Measurements from ENCODE around the gene TRAK1.

Gene TRAK1

DNA sequence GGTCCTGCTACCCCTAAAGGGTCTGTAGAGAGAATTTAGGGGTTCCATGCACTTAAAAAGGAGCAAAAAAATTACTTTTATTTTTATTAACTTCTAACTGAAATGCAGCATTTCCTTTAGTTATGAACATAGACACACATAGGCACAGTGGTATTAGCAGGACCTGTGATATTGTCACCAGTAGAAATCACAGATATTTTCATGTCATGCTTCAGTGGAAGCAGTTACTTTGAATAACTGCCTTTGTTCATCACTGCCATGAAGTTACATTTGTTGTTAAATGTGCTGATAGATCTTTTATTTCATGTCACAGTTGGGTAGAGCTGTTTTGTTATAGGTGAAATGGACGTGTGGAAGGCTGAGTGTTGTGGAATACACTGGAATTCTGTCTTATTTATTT, 37.4 kb downstream of the TRAK1 start:
- no peak for DNase-seq

DNA sequence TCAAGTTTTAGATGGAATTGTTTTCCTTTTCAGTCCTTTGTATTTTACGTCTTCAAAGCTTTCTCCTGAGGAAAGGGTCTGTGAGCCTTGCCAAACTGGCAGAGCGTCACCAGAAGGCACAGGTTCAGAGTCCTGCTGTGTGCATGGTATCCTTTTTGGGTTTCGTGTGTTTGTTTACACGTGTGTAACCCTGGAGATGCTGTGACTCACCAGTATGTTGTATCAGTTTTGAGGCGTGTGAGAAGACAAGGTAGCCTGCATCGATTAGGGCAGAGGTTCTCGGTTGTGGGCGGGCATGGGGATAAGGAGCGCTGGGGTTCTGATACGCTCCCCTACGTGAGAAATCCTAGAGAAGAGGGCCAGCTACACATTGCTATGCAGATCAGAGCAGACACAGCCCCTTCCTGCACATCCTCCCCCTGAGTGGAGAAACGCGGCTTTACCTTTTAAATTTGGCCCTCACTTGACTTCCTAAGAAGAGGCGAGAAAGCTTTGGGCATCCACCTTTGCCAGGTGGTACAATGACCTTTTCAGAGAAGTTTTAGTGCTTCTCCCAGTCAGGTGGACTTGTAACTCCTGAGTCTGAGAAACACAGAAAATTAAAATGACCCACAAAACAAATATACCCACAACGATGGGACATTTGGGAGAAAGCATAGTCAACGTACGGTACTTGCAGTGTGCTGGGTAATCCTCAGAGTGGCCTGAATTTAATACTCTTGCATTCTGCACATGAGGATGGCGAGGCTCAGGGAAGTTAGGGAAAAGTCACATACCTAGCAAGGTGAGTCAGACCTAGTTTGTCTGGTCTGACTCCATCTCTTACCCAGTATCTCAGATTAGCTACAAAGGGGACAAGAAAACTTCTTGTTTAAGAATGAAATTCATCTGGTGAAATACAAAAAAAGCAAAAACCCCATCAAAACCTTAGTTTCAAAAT, 38.1 kb downstream of the TRAK1 start:
- DNase-seq = no peak

DNA sequence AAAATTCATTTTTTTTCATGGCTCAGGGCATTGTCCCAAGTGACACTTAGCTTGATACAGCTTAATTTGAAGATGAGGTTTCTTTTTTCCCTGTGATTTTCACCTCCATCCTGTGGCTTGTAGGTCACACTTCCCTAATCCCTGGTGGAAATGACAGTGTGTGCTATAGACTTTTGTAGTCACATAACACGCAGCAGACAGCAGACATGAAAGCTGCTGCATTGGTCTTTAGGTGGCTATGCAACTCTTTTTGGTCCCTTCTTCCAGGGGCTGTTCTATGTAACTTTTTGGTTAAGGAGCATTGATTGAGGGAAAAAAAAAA, 38.8 kb downstream of the TRAK1 start:
- DNase-seq = no peak

DNA sequence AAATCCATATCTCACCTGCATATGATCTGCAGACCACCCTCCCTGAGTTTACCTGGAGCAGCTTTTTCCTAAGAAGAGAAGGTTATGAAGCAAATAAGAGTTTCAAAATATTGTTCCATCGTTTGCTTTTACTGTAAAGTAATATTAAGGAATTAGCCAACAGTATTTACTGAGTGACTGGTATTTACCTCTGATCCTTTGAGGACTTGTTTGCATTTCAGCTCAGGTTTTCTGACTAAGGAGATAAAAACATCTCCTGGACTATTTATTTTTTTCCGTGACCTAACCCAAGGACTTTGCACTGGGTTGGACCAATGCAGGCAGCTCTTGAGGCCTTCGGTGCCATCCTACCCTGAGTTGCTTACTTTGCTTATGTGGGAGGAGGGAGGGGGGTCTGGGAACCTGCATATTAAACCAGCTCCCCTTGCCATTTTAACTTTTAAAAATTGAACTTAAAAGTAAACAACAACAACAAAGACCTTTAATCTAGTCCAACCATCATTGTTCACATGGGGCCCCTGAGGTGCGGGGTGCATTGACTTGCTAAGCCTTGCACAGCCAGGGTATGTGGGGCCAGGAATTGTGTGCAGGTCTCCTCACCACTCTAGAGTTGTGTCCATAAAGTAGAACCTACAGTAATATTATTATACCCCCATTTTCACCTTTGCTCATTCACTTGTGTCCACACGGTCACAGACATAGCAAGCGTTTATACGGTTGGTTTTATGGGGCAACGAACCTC, 39.3 kb downstream of the TRAK1 start:
- no peak for DNase-seq

DNA sequence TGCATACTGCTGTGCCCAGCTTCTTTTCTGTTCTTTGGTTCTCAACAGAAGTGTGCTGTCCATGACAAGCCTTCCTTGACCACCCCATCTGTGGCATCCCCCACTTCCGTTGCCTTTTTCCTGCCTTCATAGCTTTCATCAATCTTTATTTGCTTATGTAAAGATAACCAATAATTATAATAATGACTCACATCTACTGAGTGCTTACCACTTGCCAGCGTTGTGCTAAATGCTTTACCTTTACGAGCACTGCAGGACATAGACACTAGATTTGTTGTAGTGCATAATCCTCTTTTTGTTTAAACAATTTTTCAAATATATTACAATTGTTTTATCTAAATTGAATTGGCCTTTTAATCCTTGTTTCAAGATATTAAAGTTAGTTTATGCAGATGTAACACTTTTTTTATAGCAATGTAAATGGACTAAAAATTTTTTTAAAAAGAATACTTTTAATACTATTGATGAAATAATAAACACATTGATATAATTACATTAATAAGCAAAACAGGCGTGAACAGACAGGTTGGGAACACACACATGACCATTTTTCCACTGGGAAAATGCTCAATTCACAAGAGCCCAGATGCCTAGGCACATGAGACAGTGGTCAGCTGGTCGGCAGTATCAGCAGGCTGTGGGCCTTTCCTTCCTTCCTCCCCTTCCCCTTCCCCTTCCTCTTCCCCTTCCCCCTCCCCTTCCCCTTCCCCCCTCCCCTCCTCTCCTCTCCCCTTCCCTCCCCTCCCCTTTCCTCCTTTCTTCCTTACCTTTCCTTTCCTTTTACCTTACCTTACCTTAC, 42.5 kb downstream of the TRAK1 start:
- DNase-seq = no peak

DNA sequence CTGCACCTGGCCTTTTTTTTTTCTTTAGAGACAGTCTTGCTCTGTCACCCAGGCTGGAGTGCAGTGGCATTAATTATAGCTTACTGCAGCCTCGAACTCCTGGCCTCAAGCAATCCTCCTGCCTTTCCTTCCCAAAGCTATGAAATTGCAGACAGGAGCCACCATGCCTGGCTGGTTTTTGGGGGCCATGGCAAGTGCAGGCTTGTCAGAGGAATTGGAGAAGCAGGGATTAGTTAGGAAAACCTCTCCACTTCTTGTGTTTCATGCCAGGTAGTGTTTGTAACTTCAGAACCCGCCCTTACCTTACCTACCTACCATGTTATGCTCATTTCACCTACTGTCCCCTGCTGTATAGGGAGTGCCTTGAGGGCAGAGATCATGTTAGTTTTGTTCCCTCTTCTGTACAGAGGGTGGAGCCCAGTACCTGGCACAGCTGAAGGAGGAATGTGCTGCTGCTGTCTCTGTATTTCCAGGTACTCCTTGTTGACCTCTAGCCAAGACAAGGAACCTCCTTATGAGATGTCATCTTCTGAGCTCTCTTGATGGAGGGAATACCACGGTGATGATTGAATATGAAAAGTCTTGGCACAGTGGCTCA, 43.8 kb downstream of the TRAK1 start:
- no peak for DNase-seq

DNA sequence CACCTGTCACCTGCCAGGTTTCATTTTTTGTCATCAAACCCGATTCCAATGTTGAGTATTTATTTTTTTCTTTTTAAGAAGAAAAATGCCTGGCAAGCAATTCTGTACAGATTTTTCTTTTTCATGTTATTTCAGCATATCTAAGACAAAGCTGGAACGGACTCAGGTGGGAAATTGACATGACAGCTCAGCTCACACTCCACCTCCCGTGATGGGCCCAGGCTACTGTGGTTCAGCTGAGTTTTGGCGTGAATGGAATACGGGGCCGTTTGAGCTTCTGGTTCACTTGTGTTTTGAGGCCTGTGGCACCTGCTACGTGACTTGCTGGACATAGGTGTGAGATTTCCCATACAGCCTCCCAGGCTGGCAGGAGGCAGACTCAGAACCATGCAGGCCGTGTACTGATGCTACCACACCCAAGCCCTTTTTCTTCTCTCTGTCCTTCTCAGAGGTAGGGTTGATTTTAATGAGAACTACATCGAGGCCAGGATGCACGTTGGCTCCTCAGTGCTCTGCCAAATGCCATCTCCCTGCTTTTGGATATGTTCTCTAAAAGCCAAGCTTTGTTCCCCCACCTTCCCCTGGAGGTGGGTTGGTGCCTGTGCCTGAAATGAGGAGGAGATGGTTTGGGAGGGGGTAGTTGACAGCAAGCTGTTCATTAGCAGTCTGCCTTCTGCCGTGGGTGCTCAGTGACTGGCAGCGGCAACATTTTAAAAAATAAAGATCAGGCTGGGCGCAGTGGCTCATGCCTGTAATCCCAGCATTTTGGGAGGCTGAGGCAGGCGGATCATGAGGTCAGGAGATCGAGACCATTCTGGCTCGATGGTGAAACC, 48.7 kb downstream of the TRAK1 start:
- no peak for DNase-seq

DNA sequence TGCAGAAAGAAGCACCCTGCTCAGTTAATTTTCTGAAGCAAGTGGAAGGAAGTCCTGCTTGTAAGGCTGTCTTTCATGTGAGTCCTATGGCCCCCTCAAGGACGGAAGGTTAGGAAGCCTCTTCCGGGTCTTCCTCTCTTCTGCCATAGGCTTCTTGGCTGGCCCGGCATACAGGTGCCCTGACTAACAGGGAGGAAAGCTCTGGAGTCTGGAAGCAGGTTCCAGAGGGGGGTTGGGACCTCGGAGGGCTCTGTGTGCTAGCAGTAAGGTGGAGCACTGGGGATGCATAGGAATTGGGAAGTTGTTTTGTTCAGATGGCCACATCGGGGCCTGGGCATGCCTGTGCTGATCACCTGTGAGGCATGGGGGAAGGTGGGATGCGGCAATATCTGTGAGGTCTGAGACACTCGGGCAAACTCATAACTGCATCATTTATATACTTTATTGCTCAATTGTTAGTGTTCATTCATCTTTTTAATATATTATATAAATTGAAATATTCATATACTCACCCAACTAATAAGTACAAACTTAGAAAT, 49.6 kb downstream of the TRAK1 start:
- DNase-seq = no peak

DNA sequence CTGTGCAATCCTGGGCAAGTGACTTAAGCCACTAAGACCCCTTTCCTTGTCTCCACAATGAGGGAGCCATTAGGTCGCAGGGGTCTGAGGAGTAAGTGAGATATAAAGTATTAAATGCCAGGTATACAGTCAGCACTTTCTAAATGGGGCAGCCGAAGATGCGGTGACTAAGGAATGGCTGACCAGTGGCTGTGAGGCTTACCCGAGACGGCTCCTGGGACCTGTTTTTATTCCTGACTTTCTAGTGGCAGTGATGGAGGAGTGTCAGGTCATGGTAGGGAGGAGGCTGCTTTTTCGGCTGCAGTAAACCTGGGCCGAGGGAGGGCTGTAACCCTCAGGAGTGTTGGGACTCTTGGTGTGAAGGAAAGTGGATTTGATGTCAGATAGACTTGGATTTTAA, 52.3 kb downstream of the TRAK1 start:
- no peak for DNase-seq

DNA sequence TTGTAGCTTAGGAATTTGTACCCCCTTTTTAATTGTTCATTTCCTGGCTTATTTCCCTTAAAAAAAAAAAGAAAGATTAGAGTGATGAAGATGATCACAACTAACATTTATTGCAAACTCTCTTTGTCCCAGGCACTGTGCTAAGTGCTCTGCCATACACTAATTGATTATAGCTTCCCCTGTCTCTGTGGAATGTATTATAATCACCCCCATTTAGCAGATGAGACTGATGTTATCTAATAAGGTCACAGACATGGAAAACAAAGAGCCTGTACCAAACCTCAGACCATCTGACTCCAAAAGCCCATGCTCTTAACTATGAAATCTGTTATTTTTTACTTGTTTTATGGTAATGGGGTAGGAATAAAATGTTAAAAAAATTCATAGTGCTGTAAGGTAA, 53.1 kb downstream of the TRAK1 start:
- no peak for DNase-seq

DNA sequence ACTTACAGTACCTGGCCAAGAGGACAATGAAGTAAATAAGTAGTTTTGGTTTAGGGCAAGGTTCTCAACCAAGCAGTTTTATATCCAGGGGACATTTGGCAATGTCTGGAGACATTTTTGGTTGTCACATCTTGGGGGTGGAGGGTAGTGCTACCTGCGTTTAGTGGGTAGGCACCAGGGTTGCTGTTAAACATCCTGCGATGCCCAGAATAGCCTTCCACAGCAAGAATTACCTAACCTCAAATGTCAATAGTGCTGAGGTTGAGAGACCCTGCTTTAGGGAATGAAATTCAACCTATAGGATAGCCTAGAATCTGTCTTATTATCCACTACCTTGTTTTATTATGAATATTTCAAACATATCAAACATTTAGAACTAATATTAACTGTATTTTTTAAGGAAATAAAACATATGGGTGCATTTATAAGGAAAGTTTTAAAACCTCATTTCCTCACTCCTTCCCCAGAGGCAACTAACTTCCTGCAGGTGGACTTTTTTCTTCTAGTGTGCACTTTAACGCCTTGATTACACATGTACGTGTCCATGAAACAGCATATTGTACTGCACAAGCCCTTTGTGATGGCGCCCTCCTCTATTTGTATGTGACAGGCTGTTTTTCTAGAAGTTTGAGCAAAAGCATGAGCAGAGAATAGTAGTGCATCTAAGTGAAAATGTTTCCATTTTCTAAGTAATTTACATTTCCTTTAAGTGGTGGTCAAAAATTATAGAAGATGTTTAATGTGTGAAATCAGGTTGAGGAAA, 57.1 kb downstream of the TRAK1 start:
- DNase-seq = no peak

DNA sequence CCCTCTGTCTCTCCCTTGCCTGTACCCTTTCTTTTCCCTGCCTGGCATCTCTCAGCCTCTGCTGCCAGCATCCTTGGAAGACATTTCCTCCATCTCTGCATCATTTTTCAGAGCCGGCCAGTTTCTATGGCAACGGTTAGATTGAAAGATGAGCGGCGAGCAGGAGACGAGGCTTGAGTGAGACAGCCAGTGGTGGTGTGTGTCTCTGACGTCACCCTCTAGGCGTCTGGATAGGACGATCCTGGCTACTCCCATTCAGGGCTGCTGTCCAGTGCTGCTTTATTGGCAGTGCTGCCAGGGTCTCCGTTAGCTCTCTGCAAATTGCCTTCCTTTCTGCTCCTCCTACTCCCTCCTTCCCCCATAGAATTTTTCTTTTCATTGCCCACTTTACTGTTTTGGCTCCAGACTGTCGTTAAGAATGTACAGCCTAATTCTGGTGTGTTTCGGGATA, 57.9 kb downstream of the TRAK1 start:
- peak; percentile 90 for DNase-seq

DNA sequence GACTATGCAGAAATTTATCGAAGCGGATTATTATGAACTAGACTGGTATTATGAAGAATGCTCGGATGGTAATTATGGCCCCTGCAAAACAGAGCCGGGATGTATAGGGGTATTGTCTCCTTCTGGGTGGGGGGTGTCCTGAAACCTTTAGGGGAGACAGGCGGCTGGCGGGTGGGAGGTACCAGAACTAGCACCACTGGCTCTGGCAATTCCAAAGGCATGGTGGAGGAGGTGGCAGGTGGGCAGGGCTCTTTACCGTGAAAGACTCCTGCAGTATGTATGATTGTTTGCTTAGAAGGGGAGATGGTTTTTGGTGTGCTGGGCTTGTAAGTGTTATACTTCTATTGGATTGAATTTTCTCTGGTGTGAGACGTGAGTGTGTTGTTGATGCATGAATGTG, 58.4 kb downstream of the TRAK1 start:
- no peak for DNase-seq

DNA sequence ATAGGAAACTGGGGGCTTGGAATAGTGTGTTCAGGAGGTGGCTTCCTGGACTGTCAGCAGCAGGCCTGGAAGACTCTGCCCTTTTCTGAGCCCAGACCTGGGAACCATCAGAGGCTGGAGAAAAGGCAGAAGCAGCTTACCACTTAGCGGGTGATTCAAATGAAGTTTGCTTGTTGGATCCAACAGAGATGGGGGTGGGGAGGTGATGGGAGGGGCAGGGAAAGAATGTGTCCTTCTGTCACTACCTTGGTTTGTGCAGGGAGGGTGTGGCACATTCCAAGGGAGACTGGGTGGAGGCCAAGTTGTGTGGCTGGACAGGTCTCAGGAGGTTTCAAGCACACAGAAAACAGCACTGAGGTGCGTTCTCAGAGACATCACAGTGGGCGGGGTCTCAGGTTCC, 58.8 kb downstream of the TRAK1 start:
- no peak for DNase-seq

DNA sequence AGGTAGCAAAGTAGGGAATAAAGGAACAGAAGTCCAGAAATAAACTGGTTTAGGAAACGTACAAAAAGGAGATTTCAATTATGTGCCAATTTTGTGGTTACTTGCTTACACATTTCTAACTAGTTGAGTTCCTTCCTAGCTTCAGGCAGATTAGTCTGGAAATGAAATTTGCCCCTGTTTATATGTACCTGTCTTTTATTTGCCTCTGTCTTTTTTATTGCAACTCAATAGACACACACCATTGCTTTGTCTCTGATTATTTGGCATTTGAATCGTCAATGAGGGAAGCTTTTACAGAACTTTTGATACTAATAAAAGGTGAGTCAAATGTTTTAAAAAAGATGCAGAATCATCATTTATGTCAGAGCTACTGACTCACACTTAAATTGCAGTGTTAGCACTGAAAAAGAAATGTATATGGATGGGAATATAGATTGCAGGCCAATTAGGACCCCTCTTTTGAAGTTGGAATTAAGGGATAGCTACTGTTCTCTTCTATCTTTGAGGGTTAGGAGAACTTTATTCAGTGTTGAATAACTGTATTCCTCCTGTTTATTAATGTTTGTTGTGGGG, 60.5 kb downstream of the TRAK1 start:
- DNase-seq = no peak

DNA sequence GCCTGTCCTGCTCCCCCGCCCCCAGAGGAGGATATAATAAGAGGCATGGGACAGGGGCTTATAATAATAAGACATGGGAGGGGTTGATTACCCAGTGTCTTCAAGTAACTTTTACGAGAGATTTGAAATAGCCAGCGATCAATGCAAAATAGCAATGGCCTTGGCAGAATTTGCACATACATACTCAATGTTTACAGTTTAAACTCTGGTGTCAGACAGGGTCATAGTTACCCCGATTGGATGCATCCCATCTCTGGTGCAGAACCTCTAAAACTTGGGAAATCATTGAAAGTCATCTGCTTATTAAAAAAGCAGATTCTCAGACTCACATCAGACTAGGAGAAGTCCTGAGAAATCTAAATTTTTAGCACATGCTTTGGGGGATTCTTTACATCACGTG, 61.0 kb downstream of the TRAK1 start:
- DNase-seq = no peak

DNA sequence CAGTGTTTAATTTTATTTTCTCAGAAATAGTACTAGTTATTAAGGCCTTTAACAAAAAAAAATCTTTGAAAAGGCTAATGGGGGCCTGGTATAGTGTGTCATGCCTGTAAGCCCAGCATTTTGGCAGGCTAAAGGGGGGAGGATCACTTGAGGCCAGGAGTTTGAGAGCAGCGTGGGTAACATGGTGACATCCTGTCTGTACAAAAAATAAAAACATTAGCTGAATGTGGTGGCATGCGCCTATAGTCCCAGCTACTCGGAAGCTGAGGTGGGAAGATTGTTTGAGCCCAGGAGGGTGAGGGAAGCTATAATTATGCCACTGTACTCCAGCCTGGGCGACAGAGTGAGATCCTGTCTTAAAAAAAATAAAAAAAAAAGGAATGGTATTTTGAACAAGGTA, 61.9 kb downstream of the TRAK1 start:
- no peak for DNase-seq

DNA sequence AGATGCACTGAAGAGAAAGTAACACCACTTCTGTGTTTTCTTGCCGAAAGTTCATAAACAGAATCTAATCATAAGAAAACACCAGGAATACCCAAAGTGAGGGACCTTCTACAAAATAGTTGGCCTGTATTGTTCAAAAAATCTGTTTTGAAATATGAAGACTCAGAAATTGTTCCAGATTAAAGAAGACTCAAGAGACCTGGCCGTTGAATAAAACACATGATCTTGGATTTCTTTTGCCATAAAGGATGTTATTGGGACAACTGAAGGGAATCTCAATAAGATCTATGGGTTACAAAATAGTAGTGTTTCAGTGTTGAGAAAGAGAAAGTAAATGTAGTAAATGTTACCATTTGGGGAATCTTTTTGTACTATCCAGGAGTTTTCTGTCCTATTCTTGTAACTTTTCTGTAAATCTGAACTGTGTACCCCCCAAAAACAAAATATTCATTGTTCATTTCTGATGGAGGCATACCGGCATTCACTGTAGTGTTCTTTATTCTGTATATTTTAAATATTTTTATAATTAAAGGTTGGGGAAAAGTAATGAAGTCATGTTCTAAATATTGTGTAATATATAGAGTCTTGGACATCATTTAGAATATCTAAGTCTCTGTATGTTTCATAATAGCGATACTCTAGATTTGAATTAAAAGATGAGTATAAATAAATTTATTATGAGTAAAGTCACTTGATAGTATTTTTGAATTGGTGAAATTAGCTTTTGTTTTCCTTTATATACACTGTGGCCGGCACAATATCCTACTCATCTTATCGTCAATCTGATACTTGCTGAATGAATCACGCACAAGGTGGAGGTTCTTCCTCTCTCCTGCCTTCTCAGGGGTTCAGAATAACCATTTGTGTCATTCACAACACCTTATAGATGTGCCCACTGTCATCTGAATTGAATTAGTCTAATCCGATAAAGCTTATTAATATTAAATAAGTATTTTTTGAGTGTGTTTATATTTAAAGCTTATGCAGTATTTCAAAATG, 66.7 kb downstream of the TRAK1 start:
- no peak for DNase-seq

DNA sequence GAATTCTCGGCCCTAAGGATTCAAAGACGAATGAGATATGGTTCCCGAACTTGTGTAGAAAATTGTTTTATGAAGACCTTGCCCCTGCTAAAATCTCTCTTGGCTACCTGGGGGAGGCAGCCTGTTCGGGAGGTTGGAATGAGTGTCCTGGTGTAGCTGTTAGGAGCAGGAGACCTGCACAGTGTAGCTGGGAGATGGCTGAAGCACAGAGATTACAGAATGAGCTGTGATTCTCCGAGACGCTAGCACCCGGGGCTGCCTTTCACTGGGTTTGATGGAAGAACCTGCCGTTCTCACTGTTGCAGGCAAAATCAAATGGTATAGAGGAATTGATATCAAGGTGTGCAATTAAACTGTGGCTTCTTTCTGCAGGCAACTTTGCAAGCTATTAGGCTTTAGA, 68.0 kb downstream of the TRAK1 start:
- no peak for DNase-seq
